ENCODE data around the gene LAMB1.

The LAMB1 gene

DNA sequence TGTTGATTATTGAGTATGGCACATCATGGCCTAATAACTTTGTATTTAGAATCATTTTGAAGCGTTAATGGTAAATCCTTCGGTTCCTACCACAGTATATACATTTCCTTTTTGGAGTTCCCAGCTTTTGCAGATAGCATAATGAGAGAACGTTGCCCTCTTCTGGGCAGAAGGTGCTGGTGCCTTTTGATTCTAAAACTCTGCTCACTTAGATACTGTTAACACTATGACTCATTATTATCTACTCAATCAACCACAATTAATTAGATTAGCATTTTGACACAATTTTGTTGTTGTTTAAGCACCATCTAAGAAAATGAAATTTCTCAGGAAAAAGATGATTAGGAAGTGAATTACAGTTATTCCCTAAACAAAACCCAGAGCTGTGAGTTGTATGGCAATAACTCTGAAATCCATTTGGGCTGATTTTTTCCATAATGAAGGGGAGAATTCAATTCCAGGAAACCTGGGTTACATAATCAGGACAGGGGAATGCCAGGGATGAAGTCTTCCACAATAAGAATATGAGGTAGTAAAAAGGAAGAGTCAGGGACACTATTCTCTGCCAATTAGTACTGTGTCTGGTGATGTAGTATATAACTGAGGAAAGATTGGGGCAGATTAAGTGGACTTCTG, 123.4 kb downstream of the LAMB1 start:
- no peak overlapping the region for H3K9ac ChIP-seq
- H3K4me2 ChIP-seq: 0 out of 22 replicates have a peak overlapping the region, but pooled peaks of 2 of the 11 experiments have one; percentile 11 to 17
- TF ChIP-seq Cebpa-rat (IDR thresholded peaks at IDR 0.05): no peak
- no peak overlapping the region for H3K4me3 ChIP-seq
- no peaks in the 10 kb centered on the region for H3K27me3 ChIP-seq
- H3K27ac ChIP-seq: no peak overlapping the region
- H3K4me1 ChIP-seq: peaks cover 25 to 47% (median 37%) of the 10 kb centered on the region in 10 experiments
- no peaks in the 10 kb centered on the region for H4K20me1 ChIP-seq
- no peaks in the 10 kb centered on the region for H3K36me3 ChIP-seq
- no peaks in the 10 kb centered on the region for H3K9me3 ChIP-seq (replicated peaks in 1 of 11)

DNA sequence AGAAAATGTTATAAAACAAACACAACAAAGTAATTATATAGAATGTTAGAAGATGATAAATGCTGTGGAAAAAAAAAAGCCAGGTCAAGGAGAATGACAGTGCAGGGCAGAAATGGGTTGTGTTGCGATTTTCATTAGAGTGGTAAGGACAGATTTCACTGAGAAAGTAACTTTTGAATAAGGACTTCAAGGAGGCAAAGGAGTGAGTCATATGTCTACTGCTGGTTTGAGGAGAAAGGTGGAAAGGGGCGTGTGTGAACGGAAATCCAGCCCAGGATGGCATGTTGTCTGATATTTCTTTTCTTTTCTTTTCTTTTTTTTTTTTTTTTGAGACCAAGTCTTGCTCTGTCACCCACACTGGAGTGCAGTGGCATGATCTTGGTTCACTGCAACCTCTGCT, 124.3 kb downstream of the LAMB1 start:
- Histone ChIP-seq H3K4me2 (peak overlapping the region in 1 of 11 experiments; percentile 81; a peak in 1 of 22 replicates), H3K27ac (no peak overlapping the region), H3K4me1 (peaks cover 25 to 52% (median 37%) of the 10 kb centered on the region in 10 experiments), H3K9ac (no peak overlapping the region), H3K4me3 (no peak overlapping the region), H3K36me3 (no peaks in the 10 kb centered on the region), H4K20me1 (no peaks in the 10 kb centered on the region), H3K27me3 (no peaks in the 10 kb centered on the region), H3K9me3 (replicated peaks in 1 of 11) (no peaks in the 10 kb centered on the region)
- no peak for TF ChIP-seq Cebpa-rat (IDR thresholded peaks at IDR 0.05)

DNA sequence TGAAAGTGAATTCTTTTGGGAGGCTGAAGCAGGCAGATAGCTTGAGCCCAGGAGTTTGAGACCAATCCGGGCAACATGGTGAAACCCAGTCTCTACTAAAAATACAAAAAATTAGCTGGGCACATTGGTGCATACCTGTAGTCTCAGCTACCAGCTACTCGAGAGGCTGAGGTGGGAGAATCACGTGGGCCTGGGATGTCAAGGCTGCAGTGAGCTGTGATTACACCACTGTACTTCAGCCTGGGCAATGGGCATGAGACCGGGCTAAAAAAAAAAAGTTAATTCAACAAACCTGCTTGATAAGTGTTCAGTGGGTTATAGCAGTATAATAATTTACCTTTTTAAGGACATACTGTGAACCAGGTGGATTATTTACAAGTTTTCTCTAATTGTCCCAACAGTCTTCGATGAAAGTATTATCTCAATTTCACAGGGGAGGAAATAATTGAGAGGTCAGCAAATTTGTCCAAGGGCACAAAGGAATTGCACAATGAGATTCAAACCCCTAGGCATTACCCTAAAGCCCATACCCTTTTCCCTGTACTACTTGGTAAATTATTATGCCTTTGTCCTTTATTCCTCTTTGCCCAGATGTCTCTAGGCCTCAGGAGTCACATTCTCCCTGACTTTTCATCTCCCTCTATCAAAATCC, 125.1 kb downstream of the LAMB1 start:
- H3K4me1 ChIP-seq: peaks cover 25 to 52% (median 37%) of the 10 kb centered on the region in 10 experiments
- no peaks in the 10 kb centered on the region for H3K36me3 ChIP-seq
- no peak for TF ChIP-seq Cebpa-rat (IDR thresholded peaks at IDR 0.05)
- no peak overlapping the region for H3K4me3 ChIP-seq
- H3K4me2 ChIP-seq: peak overlapping the region in 5 of 11 experiments; percentile 19 to 88 (median 77); a peak in 9 of 22 replicates
- no peaks in the 10 kb centered on the region for H3K9me3 ChIP-seq (replicated peaks in 1 of 11)
- H4K20me1 ChIP-seq: no peaks in the 10 kb centered on the region
- no peaks in the 10 kb centered on the region for H3K27me3 ChIP-seq
- H3K27ac ChIP-seq: peak overlapping the region in 4 of 11 experiments; percentile 1 to 81 (median 76); a peak in 3 of 22 replicates
- H3K9ac ChIP-seq: no peak overlapping the region

DNA sequence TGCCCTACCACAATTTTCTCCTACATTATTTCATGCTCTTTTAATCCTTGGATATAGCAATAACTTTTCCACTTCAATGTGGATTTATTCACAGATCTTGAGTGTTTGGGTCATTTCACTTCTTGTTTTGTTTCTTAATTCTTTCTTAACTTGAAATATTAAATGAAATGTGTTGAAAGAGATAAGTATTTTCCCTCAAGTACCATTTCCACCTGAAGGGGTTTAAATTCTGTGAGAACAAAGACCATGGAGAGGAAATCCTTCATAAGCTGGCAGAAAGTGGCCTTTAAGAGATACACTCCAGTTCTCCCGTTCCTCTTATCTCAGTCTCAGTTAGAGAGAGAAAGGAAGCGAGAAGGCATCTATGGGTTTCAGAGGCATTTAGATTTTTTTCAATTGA, 126.0 kb downstream of the LAMB1 start:
- Histone ChIP-seq H4K20me1 (no peaks in the 10 kb centered on the region), H3K9ac (peak overlapping the region in 1 of 11 experiments; percentile 35; a peak in 1 of 22 replicates), H3K27me3 (no peaks in the 10 kb centered on the region), H3K36me3 (no peaks in the 10 kb centered on the region), H3K9me3 (replicated peaks in 1 of 11) (no peaks in the 10 kb centered on the region), H3K4me3 (no peak overlapping the region), H3K4me2 (peak overlapping the region in 10 of 11 experiments; percentile 57 to 88 (median 76); a peak in 18 of 22 replicates), H3K27ac (peak overlapping the region in 10 of 11 experiments; percentile 43 to 85 (median 76); a peak in 19 of 22 replicates), H3K4me1 (peaks cover 25 to 52% (median 37%) of the 10 kb centered on the region in 10 experiments)
- TF ChIP-seq Cebpa-rat (IDR thresholded peaks at IDR 0.05): no peak

DNA sequence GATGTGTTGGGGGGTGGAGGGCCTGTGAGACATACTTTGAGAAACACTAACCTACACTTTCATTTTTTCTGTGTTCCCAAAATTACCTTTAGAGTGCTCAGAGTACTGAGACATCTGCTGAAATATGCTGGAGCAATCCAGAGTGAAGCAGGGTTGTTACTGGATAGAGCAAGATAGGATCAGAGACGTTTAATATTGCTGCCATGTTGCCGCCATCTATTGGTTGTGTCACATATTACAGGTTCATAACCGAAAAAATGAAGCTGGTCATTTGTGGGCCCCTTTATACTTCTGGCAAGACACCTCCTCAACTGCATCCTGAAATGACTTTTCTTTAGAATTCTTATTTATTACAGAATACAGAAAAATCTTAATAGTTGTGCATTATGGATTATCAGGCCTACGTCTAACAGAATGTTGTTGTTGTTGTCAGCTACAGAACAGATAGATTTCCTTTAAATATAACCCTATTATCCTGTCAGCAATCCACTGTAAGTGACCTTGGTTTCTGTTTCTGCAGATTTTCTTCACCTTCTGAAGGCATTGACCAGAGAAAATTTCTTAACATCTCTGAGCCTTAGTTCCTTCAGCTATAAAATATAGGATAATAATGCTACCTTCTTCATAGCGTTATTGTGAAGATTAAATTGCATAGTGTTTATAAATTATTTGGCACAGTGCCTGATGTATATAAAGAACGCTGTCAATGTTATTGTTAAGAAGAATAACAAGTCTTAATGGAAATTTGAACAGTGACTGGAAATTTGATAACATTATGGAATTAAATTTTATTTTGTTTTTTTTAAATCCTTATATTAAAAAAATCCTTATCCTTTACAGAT, 128.1 kb downstream of the LAMB1 start:
- Histone ChIP-seq H3K27ac (peak overlapping the region; percentile 64 to 85 (median 76); a peak in 21 of 22 replicates), H3K4me3 (no peak overlapping the region; a peak in 1 of 20 replicates), H3K4me2 (peak overlapping the region; percentile 57 to 88 (median 76); a peak in 18 of 22 replicates), H4K20me1 (no peaks in the 10 kb centered on the region), H3K9ac (peak overlapping the region in 7 of 11 experiments; percentile 60 to 73 (median 68); a peak in 11 of 22 replicates), H3K36me3 (no peaks in the 10 kb centered on the region), H3K9me3 (replicated peaks in 1 of 11) (no peaks in the 10 kb centered on the region), H3K4me1 (peaks cover 25 to 52% (median 37%) of the 10 kb centered on the region in 10 experiments), H3K27me3 (no peaks in the 10 kb centered on the region)
- no peak for TF ChIP-seq Cebpa-rat (IDR thresholded peaks at IDR 0.05)

DNA sequence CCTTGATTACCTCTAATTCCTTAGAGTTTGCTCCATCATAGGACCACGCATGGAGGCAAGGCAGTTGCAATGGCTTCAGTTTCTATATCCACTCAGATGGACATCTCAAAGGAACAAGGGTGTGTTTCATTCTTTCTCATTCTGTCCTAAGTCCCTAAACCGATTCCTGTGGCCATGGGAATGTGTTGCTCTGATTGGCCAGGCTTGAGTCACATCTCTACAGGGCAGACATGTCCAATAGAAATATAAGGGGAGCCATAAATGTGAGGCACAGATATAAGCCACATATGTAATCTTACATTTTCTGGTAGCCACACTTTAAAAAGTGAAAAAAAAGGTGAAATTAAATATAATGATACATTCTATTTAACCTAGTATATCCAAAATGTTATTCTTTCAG, 128.8 kb downstream of the LAMB1 start:
- Histone ChIP-seq H3K27ac (peak overlapping the region in 2 of 11 experiments; percentile 20 to 81; a peak in 1 of 22 replicates), H3K9me3 (replicated peaks in 1 of 11) (no peaks in the 10 kb centered on the region), H3K4me3 (no peak overlapping the region), H3K4me1 (peaks cover 25 to 50% (median 36%) of the 10 kb centered on the region in 10 experiments), H3K9ac (no peak overlapping the region), H3K27me3 (no peaks in the 10 kb centered on the region), H3K36me3 (no peaks in the 10 kb centered on the region), H3K4me2 (0 out of 22 replicates have a peak overlapping the region, but pooled peaks of 1 of the 11 experiments have one; percentile 77), H4K20me1 (no peaks in the 10 kb centered on the region)
- TF ChIP-seq Cebpa-rat (IDR thresholded peaks at IDR 0.05): no peak
